GM23338 (cell line): Measurements from ENCODE around the gene ANKH. TPM values are rescaled to one million over a fixed set of nuclear protein-coding genes. Genes with fewer than 3 reads are reported as not detected.

Experiments
- ATAC-seq: fragments of 200-7000 bp; cut with Tn5 transposase; 3 replicates; pipeline ENCODE4 v1.9.1; 2020
- DNase-seq: peaks from one replicate; pipeline ENCODE4 v3.0.0-alpha.2; 2015; ENCODE audit warnings: low spot score
- H2AFZ ChIP-seq: fragments of 200-600 bp; sonication (generic); 2 replicates; pipeline ENCODE4 v1.8.0; 2016; ENCODE audit warnings: antibody characterized with exemption, mild to moderate bottlenecking, moderate library complexity
- H3F3A ChIP-seq: fragments of 200-600 bp; sonication (generic); replicated peaks from 2 replicates; pipeline ENCODE4 v1.8.0; 2017; ENCODE audit warnings: antibody characterized with exemption, mixed run types, low read depth
- H3K27ac ChIP-seq: fragments of 200-600 bp; sonication (generic); 2 replicates; pipeline ENCODE4 v1.6.1; 2016; ENCODE audit warnings: low read depth
- H3K27me3 ChIP-seq: fragments of 200-600 bp; sonication (generic); 2 replicates; pipeline ENCODE4 v1.8.0; 2016; ENCODE audit warnings: mild to moderate bottlenecking, mixed run types, moderate library complexity; ENCODE audit not compliant: insufficient read depth
- H3K36me3 ChIP-seq: fragments of 200-600 bp; sonication (generic); 2 replicates; pipeline ENCODE4 v1.8.0; 2016; ENCODE audit warnings: mild to moderate bottlenecking; ENCODE audit not compliant: insufficient read depth
- H3K4me1 ChIP-seq: fragments of 200-600 bp; sonication (generic); 2 replicates; pipeline ENCODE4 v1.8.0; 2016; ENCODE audit warnings: mild to moderate bottlenecking, moderate library complexity; ENCODE audit not compliant: insufficient read depth
- H3K4me2 ChIP-seq: fragments of 200-600 bp; sonication (generic); 2 replicates; pipeline ENCODE4 v1.7.1; 2017; ENCODE audit warnings: mixed run types
- H3K4me3 ChIP-seq: fragments of 200-600 bp; sonication (generic); 2 replicates; pipeline ENCODE4 v1.6.1; 2016; ENCODE audit warnings: mixed run types
- H3K79me2 ChIP-seq: fragments of 200-600 bp; sonication (generic); replicated peaks from 2 replicates; pipeline ENCODE4 v1.8.0; 2017; ENCODE audit warnings: mild to moderate bottlenecking; ENCODE audit not compliant: insufficient read depth
- H3K9me2 ChIP-seq: fragments of 200-600 bp; sonication (generic); 2 replicates; pipeline ENCODE4 v1.8.0; 2017; ENCODE audit not compliant: insufficient read depth
- H4K20me1 ChIP-seq: fragments of 200-600 bp; sonication (generic); replicated peaks from 2 replicates; pipeline ENCODE4 v1.8.0; 2017; ENCODE audit warnings: mild to moderate bottlenecking; ENCODE audit not compliant: insufficient read depth
- H3K27ac Mint-ChIP-seq: 2 replicates; pipeline ENCODE4 v1.8.0; 2020; ENCODE audit warnings: inconsistent platforms, mild to moderate bottlenecking, moderate library complexity, mixed read lengths
- H3K27me3 Mint-ChIP-seq: 3 replicates; pipeline ENCODE4 v1.8.0; 2022; ENCODE audit warnings: low read depth, mild to moderate bottlenecking, moderate library complexity, mixed read lengths, inconsistent platforms; ENCODE audit not compliant: insufficient read depth, poor library complexity
- H3K36me3 Mint-ChIP-seq: 3 replicates; pipeline ENCODE4 v1.8.0; 2021; ENCODE audit warnings: low read depth, mild to moderate bottlenecking, inconsistent platforms, moderate library complexity, mixed read lengths
- H3K4me1 Mint-ChIP-seq: 3 replicates; pipeline ENCODE4 v1.8.0; 2020; ENCODE audit warnings: mild to moderate bottlenecking, inconsistent platforms, mixed read lengths
- H3K4me3 Mint-ChIP-seq: 3 replicates; pipeline ENCODE4 v1.8.0; 2021; ENCODE audit warnings: moderate library complexity, mild to moderate bottlenecking, inconsistent platforms, mixed read lengths
- H3K9me3 Mint-ChIP-seq: 3 replicates; pipeline ENCODE4 v1.8.0; 2020; ENCODE audit warnings: moderate library complexity, mild to moderate bottlenecking, inconsistent platforms, mixed read lengths
- CREB1 ChIP-seq: fragments of 250-450 bp; sonication (Bioruptor Pico); IDR thresholded peaks from 2 replicates; pipeline ENCODE4 v1.5.0; 2020; ENCODE audit warnings: low read depth, mild to moderate bottlenecking, moderate library complexity
- EZH2 ChIP-seq: fragments of 200-600 bp; sonication (generic); IDR thresholded peaks from one replicate; pipeline ENCODE4 v1.8.0; 2017; ENCODE audit warnings: antibody characterized with exemption, mild to moderate bottlenecking, low read depth; ENCODE audit not compliant: unreplicated experiment
- EZH2phosphoT487 ChIP-seq: fragments of 200-600 bp; sonication (generic); IDR thresholded peaks from one replicate; pipeline ENCODE4 v1.8.1; 2018; ENCODE audit warnings: antibody characterized with exemption; ENCODE audit not compliant: unreplicated experiment
- JUNB ChIP-seq: IDR thresholded peaks from one replicate; pipeline ENCODE4 v1.6.1; 2016; ENCODE audit warnings: antibody characterized with exemption; ENCODE audit not compliant: unreplicated experiment
- NANOG ChIP-seq: IDR thresholded peaks from 2 replicates; pipeline ENCODE4 v1.6.1; 2016; ENCODE audit warnings: antibody characterized with exemption, borderline replicate concordance
- POLR2AphosphoS5 ChIP-seq: IDR thresholded peaks from 2 replicates; pipeline ENCODE4 v1.6.1; 2016; ENCODE audit warnings: antibody characterized with exemption, low read depth
- STAT1 ChIP-seq: IDR thresholded peaks from one replicate; pipeline ENCODE4 v1.6.1; 2016; ENCODE audit warnings: antibody characterized with exemption; ENCODE audit not compliant: unreplicated experiment
- ZNF114 ChIP-seq: fragments of 250-450 bp; sonication (Bioruptor Pico); IDR thresholded peaks from 2 replicates; pipeline ENCODE4 v1.5.0; 2020; ENCODE audit warnings: mild to moderate bottlenecking, moderate library complexity
- ZNF331 ChIP-seq: fragments of 250-450 bp; sonication (Bioruptor Pico); IDR thresholded peaks from 2 replicates; pipeline ENCODE4 v1.5.0; 2020; ENCODE audit warnings: low read depth, mild to moderate bottlenecking, moderate library complexity
- polyA plus RNA-seq: library from polyadenylated mRNA; unstranded; fragments of >200 nt; fragmentation: Nextera tagmentation; extraction: Ambion mirVana; gene quantifications from 2 replicates; pipeline ENCODE4 v1.2.1, GENCODE V29; 2016
- total RNA-seq: library from RNA; depleted of rRNA; stranded (reverse); fragments of >200 nt; shearing (Covaris generic); gene quantifications from 2 replicates; pipeline ENCODE4 v1.2.3, GENCODE V29; 2014
- TF ChIP-seq, protein P1 (sequence below): fragments of 250-450 bp; sonication (Bioruptor Pico); IDR thresholded peaks from 2 replicates; pipeline ENCODE4 v1.5.0; 2020; ENCODE audit warnings: mild to moderate bottlenecking, moderate library complexity
- TF ChIP-seq, protein P2 (sequence below): IDR thresholded peaks from 2 replicates; pipeline ENCODE4 v1.6.1; 2016; ENCODE audit warnings: antibody characterized with exemption
- TF ChIP-seq, protein P3 (sequence below): IDR thresholded peaks from one replicate; pipeline ENCODE4 v1.6.1; 2018; ENCODE audit warnings: antibody characterized with exemption; ENCODE audit not compliant: unreplicated experiment
- TF ChIP-seq, protein P4 (sequence below), 2 experiments: fragments of 200-600 bp in 1 of 2; sonication (generic) in 1 of 2; conservative IDR thresholded peaks; 2 replicates each; pipeline versions ENCODE4 v1.5.1 to v1.6.1; 2016 to 2017; ENCODE audit warnings: antibody characterized with exemption in 2 of 2, low read depth in 2 of 2, mild to moderate bottlenecking in 2 of 2, moderate library complexity in 1 of 2

The ANKH gene
- total and polyA plus RNA-seq, 2 experiments from 2014 or later: 5.0 to 6.1 TPM

DNA sequence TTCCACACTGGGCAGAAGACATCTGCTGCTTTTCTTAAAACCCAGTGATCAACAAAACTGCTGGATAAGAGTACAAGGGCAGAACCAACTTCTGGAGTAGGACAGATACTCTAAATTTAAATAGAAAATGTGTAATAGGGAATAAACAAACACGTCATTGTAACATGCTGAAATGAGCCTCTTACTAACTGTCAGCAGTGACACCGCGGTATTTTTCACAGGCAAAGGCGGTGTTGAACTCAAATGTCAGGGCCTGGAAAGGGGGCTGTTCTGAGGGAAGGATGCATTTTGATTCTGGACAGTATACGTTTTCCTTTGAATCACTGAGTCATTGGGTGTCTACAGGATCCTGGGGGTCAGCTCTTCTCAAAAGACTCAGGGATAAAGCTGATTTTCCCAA lies 133.5 kb downstream of the ANKH start:
- Histone ChIP-seq H2AFZ (no peak overlapping the region), H3K4me2 (no peak overlapping the region), H3K27ac (no peak overlapping the region), H3K79me2 (no peaks in the 10 kb centered on the region), H3K36me3 (no peaks in the 10 kb centered on the region), H3K27me3 (no peaks in the 10 kb centered on the region), H4K20me1 (no peaks in the 10 kb centered on the region), H3K4me3 (no peak overlapping the region), H3K9me2 (no peaks in the 10 kb centered on the region), H3K4me1 (peaks cover 31% of the 10 kb centered on the region), H3F3A (no peaks in the 10 kb centered on the region)
- TF ChIP-seq EZH2: no peak
- TF ChIP-seq CREB1 (CRISPR knock-in tag): no peak
- TF ChIP-seq, protein P1, sequence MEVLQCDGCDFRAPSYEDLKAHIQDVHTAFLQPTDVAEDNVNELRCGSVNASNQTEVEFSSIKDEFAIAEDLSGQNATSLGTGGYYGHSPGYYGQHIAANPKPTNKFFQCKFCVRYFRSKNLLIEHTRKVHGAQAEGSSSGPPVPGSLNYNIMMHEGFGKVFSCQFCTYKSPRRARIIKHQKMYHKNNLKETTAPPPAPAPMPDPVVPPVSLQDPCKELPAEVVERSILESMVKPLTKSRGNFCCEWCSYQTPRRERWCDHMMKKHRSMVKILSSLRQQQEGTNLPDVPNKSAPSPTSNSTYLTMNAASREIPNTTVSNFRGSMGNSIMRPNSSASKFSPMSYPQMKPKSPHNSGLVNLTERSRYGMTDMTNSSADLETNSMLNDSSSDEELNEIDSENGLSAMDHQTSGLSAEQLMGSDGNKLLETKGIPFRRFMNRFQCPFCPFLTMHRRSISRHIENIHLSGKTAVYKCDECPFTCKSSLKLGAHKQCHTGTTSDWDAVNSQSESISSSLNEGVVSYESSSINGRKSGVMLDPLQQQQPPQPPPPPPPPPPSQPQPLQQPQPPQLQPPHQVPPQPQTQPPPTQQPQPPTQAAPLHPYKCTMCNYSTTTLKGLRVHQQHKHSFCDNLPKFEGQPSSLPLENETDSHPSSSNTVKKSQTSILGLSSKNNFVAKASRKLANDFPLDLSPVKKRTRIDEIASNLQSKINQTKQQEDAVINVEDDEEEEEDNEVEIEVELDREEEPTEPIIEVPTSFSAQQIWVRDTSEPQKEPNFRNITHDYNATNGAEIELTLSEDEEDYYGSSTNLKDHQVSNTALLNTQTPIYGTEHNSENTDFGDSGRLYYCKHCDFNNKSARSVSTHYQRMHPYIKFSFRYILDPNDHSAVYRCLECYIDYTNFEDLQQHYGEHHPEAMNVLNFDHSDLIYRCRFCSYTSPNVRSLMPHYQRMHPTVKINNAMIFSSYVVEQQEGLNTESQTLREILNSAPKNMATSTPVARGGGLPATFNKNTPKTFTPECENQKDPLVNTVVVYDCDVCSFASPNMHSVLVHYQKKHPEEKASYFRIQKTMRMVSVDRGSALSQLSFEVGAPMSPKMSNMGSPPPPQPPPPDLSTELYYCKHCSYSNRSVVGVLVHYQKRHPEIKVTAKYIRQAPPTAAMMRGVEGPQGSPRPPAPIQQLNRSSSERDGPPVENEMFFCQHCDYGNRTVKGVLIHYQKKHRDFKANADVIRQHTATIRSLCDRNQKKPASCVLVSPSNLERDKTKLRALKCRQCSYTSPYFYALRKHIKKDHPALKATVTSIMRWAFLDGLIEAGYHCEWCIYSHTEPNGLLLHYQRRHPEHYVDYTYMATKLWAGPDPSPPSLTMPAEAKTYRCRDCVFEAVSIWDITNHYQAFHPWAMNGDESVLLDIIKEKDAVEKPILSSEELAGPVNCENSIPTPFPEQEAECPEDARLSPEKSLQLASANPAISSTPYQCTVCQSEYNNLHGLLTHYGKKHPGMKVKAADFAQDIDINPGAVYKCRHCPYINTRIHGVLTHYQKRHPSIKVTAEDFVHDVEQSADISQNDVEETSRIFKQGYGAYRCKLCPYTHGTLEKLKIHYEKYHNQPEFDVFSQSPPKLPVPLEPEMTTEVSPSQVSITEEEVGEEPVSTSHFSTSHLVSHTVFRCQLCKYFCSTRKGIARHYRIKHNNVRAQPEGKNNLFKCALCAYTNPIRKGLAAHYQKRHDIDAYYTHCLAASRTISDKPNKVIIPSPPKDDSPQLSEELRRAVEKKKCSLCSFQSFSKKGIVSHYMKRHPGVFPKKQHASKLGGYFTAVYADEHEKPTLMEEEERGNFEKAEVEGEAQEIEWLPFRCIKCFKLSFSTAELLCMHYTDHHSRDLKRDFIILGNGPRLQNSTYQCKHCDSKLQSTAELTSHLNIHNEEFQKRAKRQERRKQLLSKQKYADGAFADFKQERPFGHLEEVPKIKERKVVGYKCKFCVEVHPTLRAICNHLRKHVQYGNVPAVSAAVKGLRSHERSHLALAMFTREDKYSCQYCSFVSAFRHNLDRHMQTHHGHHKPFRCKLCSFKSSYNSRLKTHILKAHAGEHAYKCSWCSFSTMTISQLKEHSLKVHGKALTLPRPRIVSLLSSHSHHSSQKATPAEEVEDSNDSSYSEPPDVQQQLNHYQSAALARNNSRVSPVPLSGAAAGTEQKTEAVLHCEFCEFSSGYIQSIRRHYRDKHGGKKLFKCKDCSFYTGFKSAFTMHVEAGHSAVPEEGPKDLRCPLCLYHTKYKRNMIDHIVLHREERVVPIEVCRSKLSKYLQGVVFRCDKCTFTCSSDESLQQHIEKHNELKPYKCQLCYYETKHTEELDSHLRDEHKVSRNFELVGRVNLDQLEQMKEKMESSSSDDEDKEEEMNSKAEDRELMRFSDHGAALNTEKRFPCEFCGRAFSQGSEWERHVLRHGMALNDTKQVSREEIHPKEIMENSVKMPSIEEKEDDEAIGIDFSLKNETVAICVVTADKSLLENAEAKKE (CRISPR knock-in tag): no peak
- TF ChIP-seq, protein P2, sequence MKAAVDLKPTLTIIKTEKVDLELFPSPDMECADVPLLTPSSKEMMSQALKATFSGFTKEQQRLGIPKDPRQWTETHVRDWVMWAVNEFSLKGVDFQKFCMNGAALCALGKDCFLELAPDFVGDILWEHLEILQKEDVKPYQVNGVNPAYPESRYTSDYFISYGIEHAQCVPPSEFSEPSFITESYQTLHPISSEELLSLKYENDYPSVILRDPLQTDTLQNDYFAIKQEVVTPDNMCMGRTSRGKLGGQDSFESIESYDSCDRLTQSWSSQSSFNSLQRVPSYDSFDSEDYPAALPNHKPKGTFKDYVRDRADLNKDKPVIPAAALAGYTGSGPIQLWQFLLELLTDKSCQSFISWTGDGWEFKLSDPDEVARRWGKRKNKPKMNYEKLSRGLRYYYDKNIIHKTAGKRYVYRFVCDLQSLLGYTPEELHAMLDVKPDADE: no peak
- no peak for TF ChIP-seq STAT1
- no peak for TF ChIP-seq ZNF114 (CRISPR knock-in tag)
- no peak for TF ChIP-seq ZNF331 (CRISPR knock-in tag)
- TF ChIP-seq, protein P3, sequence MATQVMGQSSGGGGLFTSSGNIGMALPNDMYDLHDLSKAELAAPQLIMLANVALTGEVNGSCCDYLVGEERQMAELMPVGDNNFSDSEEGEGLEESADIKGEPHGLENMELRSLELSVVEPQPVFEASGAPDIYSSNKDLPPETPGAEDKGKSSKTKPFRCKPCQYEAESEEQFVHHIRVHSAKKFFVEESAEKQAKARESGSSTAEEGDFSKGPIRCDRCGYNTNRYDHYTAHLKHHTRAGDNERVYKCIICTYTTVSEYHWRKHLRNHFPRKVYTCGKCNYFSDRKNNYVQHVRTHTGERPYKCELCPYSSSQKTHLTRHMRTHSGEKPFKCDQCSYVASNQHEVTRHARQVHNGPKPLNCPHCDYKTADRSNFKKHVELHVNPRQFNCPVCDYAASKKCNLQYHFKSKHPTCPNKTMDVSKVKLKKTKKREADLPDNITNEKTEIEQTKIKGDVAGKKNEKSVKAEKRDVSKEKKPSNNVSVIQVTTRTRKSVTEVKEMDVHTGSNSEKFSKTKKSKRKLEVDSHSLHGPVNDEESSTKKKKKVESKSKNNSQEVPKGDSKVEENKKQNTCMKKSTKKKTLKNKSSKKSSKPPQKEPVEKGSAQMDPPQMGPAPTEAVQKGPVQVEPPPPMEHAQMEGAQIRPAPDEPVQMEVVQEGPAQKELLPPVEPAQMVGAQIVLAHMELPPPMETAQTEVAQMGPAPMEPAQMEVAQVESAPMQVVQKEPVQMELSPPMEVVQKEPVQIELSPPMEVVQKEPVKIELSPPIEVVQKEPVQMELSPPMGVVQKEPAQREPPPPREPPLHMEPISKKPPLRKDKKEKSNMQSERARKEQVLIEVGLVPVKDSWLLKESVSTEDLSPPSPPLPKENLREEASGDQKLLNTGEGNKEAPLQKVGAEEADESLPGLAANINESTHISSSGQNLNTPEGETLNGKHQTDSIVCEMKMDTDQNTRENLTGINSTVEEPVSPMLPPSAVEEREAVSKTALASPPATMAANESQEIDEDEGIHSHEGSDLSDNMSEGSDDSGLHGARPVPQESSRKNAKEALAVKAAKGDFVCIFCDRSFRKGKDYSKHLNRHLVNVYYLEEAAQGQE: no peak
- TF ChIP-seq, protein P4, sequence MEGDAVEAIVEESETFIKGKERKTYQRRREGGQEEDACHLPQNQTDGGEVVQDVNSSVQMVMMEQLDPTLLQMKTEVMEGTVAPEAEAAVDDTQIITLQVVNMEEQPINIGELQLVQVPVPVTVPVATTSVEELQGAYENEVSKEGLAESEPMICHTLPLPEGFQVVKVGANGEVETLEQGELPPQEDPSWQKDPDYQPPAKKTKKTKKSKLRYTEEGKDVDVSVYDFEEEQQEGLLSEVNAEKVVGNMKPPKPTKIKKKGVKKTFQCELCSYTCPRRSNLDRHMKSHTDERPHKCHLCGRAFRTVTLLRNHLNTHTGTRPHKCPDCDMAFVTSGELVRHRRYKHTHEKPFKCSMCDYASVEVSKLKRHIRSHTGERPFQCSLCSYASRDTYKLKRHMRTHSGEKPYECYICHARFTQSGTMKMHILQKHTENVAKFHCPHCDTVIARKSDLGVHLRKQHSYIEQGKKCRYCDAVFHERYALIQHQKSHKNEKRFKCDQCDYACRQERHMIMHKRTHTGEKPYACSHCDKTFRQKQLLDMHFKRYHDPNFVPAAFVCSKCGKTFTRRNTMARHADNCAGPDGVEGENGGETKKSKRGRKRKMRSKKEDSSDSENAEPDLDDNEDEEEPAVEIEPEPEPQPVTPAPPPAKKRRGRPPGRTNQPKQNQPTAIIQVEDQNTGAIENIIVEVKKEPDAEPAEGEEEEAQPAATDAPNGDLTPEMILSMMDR (conservative IDR thresholded peaks at IDR 0.05; ENCODE audit: low read depth in 2 of 2): no peak
- no peak for TF ChIP-seq POLR2AphosphoS5
- no peak for TF ChIP-seq EZH2phosphoT487
- no peak for TF ChIP-seq NANOG
- TF ChIP-seq JUNB: no peak
- DNase-seq: no peak
- Mint-ChIP-seq H3K4me1 (peaks cover 31% of the 10 kb centered on the region), H3K27me3 (peaks cover 10% of the 10 kb centered on the region), H3K9me3 (no peaks in the 10 kb centered on the region), H3K4me3 (no peak overlapping the region), H3K27ac (no peak overlapping the region), H3K36me3 (0 out of 3 replicates have a peak, but pooled peaks cover 4% of the 10 kb centered on the region)
- no peak for ATAC-seq
